Stimulated activated CD4-positive, alpha-beta T cell treated with anti-CD3 and anti-CD28 coated beads, TNF-alpha, amount 100 ng/mL, for 48 hours (primary cell): ENCODE data around the gene SAMD4A.

ENCODE experiments used
- DNase-seq, 3 donors: peaks; one replicate each; pipeline ENCODE4 v3.0.0-alpha.2; 2020; ENCODE audit warnings: low read depth in 3 of 3

The SAMD4A gene

DNA sequence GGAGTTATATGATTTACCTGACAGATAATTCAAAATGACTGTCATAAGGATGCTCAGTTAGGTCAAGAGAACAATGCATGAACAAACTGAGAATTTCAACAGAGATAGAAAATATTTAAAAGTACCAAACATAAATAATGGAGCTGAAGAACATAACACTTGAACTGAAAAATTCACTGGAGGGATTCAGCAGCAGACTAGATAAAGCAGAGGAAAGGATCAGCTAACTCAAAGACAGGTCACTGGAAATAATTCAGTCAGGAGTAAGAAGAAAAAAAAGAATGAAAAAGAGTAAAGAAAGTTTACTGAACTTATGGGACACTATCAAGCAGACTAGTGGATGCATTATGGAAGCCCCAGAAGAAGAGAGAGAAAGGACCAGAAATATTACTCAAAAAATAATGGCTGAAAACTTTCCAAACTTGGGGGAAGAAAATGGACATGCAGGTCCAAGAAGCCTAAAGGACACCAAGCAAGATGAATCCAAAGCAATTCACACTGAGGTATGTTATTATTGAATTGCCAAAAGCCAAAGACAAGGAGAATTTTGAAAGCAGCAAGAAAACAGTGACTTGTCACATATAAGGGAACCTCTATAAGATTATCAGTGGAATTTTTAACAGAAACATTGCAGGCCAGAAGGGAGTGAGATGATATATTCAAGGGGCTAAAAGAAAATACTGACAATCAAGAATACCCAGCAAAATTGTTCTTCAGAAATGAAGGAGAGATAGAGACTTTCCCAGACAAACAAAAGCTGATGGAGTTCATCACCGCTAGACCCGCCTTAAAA is 257.0 kb downstream of the SAMD4A start:
- DNase-seq, result no peak

DNA sequence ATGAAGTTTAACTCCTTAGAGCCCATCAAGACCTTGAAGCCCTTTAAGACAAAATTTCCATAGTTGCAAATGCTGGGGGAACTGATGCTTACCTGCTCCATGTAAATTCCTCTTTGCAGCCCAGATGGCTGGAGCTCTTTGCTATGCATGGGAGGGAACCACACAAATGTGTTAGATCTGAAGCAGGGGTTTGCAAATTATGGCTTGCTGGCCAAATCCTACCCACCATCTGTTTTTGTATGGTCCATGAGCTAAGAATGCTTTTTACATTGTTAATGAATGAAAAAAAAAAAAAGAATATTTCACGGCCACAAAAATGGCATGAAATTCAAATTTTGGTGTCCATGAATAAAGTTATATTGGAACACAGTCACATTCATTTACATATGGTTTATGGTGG is 261.1 kb downstream of the SAMD4A start:
- DNase-seq, result no peak

DNA sequence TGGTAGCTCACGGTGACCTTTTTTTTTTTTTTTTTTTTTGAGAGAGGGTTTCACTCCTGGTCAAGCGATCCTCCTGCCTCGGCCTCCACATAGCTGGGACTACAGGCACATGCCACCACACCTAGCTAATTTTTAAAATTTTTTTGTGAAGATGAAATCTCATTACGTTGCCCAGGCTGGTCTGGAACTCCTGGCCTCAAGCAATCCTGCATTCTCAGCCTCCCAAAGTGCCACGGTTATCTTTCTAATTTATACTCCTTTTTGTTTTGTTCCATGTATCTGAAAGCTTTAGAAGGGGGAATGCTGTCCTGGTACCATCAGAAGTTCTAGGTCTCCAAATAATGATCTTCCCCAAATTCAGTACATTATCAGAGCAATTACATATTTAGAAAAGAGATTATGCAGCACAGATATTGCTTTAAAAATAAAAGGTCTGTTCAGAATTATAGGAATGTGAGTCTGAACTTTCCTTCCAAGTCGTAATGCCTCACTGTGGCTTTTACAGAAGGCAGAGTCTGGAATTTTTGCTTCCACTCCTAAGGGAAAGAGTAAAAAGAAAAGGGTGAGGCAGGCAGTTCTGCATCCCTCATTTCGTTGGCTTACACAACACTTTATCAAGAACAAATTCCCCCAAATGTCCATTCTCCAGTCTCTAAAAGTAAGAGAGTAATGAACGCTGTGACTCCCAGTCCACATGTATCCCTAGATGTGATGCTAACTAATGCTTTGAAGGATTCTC is 262.7 kb downstream of the SAMD4A start:
- no peak for DNase-seq

- DNase-seq, result no peak
Observed at GRCh38 chr14:54830650-54831049, 263.7 kb downstream of the SAMD4A start.

GRCh38 chr14:54834081-54834480 is 267.2 kb downstream of the SAMD4A start:
- no peak for DNase-seq

DNA sequence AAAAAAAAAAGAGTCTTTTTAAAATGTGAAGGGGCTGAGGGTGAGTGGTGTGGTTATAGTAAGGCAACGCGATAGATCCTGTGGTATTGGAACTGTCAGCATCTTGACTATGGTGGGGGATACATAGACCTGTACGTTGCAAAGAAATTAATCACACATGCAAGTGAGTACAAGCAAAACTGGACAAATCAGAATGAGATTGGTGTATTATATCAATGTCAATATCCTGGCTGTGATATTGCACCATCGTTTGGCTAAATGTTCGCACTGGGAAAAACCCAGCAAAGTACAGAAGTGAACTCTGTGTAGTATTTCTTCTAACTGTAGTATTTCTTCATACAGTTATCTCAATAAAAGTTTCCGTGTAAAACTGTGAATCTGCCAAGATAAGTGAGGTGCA is 267.8 kb downstream of the SAMD4A start:
- DNase-seq, result no peak

DNA sequence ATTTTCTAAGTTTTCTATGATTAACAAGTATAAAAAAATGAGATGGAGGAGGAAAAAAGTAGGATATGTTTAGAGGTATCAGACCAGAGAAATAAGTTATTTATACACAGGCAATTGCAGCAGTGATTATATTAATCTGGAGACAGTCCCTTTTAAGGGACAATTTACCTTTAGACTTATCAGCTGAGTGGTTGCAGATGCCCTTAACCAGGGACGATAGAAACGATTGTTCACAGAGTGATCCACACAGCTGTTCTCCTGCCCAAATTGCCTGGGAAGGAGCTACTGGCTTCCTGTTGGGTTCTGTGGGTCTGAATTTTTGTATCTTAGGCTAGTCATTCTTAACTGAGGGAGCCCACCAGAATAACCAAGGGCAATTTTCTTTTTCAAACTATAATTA is 269.3 kb downstream of the SAMD4A start:
- DNase-seq, result no peak

DNA sequence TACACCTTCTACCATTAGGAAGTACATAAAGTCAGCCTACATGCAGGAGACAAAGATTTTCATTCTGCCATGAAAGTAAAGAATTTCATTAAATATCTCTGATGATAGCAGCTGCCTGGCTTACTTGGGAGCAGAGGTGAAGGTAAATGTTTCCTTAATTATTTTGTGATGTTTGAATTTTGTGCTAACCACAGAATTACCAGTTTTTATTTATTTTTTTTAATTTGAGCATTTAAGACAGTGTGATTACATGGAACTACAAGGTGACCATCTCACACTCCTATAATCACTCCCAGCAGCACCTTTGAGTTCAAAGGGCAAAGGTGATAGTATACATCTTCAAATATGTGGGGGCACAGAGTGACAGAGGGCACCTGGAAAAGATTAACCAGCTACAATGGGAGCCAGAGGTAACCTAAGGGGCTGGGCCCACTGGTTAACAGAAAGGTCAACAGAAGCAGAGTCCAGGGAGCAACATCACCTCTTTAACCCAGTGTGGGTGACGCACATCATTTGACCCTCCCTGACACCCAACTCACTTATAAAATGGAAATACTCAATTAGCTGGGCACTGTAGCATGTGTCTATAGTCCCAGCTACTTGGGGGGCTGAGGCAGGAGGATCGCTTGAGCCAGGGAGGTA is 270.7 kb downstream of the SAMD4A start:
- no peak for DNase-seq

DNA sequence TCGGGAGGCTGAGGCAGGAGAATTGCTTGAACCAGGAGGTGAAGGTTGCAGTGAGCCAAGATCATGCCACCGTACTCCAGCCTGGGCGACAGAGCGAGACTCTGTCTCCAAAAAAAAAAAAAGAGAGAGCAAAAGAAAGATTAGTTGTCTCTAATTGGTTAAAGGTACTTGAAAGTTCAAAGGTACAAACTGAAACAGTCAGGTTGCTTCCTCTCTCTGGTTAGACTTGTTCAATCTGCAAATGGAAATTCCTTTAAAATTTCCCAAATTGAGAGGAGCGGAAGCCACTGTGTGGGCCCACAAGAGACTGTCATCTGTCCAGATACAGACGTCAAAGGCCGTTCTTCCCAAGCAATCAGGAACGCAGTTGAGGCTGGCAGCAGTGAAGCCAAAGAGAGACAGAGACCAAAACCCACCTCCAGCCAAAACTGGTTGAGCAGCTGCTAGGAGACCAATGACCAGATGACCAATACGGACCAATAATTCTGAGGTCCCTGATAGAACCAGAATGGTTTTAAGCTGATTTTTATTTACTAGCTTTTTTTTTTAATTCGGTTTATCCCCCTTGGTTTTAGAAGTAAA is 272.1 kb downstream of the SAMD4A start:
- no peak for DNase-seq

DNA sequence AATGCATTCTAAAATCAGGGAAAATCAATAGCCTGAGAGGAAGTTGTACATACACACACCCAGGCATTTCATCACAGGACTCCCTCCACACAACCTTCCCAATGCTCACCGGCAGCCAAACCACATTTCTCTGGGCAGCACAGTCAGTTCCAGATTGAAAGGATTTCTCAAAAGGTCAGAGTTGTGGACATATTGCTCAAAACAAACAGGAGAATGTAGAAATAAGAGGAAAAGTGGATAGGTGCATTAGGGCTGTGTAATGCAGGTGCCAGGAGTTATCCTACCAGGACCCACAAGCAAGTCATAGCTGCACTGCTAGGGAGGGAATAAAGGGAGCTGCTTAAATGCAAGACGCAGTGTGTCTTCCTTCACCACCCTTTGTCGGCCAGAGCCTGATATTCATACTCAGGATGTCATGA is 272.8 kb downstream of the SAMD4A start:
- no peak for DNase-seq

GRCh38 chr14:54840336-54840735 is 273.4 kb downstream of the SAMD4A start:
- no peak for DNase-seq

DNA sequence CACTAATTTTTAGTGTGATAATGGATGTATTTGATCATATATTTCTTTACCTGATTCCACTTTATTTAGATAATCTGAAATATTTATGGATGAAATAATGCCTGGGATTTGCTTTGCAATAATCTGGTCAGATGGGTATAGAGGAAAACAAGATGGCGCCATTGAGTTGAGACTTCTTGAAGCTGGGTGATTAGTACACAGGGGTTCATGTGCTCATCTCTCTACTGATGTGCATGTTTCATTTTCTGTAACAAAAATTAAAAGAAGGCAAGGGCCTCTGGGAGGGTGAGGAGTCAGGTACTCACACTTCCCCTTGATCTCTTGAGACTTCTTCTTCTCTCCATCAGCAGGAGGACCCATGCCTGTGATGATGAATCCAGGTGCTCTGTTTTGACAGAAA is 273.9 kb downstream of the SAMD4A start:
- DNase-seq, result no peak
